Measurements from ENCODE around the gene LIMK2. TPM values are rescaled to one million over a fixed set of nuclear protein-coding genes. Genes with fewer than 3 reads are reported as not detected.

The LIMK2 gene
- total RNA-seq, 2 donors from 2014 or later = 92.1 to 128 TPM

DNA sequence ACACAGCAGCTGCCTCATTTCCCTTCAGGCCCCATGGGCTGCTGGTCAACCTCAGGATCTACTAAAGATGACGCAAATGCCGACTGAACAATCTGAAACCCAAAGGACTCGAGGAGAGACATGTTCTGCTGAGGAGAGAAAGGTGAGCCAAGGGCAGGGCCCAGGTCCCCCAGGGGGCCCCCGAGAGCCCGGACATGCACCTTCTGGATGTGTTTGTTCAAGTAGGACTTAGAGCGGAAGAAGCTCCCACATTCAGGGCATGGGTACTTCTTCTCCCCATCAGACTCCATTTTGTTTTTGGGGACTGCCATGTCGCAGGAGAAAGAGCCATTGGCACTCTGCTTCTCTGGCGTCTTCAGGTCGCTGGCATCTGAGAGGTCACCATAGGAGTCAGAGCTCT, 114.8 kb downstream of the LIMK2 start:
- no peak for TF ChIP-seq POLR2A (IDR thresholded peaks at IDR 0.05)
- no peak for TF ChIP-seq POLR2AphosphoS5 (IDR thresholded peaks at IDR 0.05)
- TF ChIP-seq, protein P1, sequence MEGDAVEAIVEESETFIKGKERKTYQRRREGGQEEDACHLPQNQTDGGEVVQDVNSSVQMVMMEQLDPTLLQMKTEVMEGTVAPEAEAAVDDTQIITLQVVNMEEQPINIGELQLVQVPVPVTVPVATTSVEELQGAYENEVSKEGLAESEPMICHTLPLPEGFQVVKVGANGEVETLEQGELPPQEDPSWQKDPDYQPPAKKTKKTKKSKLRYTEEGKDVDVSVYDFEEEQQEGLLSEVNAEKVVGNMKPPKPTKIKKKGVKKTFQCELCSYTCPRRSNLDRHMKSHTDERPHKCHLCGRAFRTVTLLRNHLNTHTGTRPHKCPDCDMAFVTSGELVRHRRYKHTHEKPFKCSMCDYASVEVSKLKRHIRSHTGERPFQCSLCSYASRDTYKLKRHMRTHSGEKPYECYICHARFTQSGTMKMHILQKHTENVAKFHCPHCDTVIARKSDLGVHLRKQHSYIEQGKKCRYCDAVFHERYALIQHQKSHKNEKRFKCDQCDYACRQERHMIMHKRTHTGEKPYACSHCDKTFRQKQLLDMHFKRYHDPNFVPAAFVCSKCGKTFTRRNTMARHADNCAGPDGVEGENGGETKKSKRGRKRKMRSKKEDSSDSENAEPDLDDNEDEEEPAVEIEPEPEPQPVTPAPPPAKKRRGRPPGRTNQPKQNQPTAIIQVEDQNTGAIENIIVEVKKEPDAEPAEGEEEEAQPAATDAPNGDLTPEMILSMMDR (IDR thresholded peaks at IDR 0.05) = no peak
- Histone ChIP-seq H3K27me3 (replicated peaks; ENCODE audit: insufficient read depth) (no peaks in the 10 kb centered on the region), H3K36me3 (peaks cover 3 to 7% of the 10 kb centered on the region in 2 donors), H3K9me3 (no peaks in the 10 kb centered on the region), H3K27ac (no peak overlapping the region), H3K4me3 (no peak overlapping the region), H3K4me1 (replicated peaks) (no peaks in the 10 kb centered on the region)
- intact Hi-C loops (cut with DNase I) = no loop called here
- WGBS = 94% methylated on average over 9 of the region's 9 CpGs
- DNase-seq (ENCODE audit: low spot score) = no peak

DNA sequence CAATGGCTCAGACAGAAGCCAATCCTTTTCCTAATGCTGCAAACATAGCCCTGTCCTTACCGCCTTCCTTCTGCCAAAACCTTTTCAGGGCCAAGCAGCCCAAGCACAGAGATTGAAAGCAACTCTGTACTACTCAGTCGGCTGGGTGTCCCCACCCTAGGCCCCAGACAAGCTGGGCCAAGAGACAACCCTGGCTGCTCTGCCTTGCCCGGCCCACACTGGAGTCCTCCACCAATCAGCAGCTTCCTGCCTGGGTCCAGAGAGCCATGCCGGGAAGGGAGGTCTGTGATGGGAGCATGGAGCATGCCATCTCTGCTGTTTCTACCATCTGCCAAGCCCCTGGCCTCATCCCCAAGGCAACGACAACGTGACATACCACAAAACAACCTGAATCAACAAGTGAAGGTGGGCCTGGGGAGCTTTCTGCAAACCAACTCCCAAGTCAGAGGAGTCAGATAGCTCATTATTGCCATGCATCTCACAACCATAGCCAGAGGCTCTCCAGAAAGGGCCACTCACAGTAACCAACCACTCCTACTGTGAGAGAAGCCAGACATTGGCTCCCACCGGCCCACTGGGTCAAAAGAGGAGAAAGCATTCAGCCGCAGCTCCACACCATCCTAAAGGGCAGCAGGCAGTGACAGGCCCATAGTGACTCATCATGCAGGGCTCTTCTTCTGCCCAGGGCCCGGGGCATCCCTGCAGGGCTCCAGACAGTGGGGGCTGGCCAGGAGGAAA, 115.9 kb downstream of the LIMK2 start:
- Histone ChIP-seq H3K9me3 (no peaks in the 10 kb centered on the region), H3K27me3 (replicated peaks; ENCODE audit: insufficient read depth) (no peaks in the 10 kb centered on the region), H3K36me3 (peaks cover 3 to 7% of the 10 kb centered on the region in 2 donors), H3K4me3 (no peak overlapping the region), H3K27ac (no peak overlapping the region), H3K4me1 (replicated peaks) (no peaks in the 10 kb centered on the region)
- intact Hi-C loops (cut with DNase I) = no loop called here
- 67% methylated on average over 9 of the region's 9 CpGs for WGBS
- no peak for TF ChIP-seq POLR2AphosphoS5 (IDR thresholded peaks at IDR 0.05)
- TF ChIP-seq, protein P1 (IDR thresholded peaks at IDR 0.05) = no peak
- no peak for TF ChIP-seq POLR2A (IDR thresholded peaks at IDR 0.05)
- DNase-seq (ENCODE audit: low spot score) = no peak

DNA sequence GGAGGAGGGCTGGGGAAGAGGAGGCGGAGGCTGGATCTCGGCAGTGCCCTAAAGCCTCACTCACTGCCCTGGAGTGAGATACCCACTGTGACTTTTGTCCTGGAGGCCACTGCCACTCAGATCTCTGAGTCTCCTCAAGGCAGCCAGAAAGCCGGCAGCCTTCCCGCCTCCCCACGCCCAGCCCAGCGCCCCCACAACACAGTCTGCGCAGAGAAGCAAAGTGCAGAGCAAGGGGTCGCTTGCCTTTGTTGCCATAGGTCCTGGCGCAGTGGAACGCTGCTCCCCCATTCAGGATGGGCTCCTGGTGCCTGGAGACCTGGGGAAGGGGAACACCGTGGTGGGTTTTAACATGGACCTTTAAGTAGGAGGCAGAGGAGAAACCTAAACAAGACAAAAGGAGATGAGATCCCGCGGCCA, 116.5 kb downstream of the LIMK2 start:
- Histone ChIP-seq H3K27ac (no peak overlapping the region), H3K27me3 (replicated peaks; ENCODE audit: insufficient read depth) (no peaks in the 10 kb centered on the region), H3K9me3 (no peaks in the 10 kb centered on the region), H3K36me3 (peaks cover 3 to 7% of the 10 kb centered on the region in 2 donors), H3K4me3 (no peak overlapping the region), H3K4me1 (replicated peaks) (no peaks in the 10 kb centered on the region)
- intact Hi-C loops (cut with DNase I) = no loop called here
- TF ChIP-seq, protein P1 (IDR thresholded peaks at IDR 0.05) = no peak
- no peak for DNase-seq (ENCODE audit: low spot score)
- 87% methylated on average over 13 of the region's 13 CpGs for WGBS

DNA sequence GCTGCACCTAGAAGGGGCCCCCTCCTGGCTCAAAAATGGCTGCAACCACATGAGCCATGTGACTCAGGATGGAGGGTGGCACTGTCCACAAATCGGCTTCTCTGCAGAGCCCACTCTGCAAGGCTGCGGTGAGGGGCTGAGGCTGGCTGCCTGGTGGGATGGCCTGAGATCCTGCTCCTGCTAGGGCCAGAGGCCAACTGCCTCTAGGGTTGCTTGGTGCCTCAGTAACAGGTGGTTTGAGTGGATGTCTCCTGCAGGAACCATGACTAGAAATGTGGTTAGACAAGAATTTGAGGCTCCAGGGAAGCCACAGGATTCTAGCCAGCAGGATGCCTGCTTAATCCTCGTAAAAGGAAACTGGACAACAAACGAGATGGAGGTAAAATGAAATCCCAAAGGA, 116.9 kb downstream of the LIMK2 start:
- Histone ChIP-seq H3K9me3 (no peaks in the 10 kb centered on the region), H3K36me3 (peaks cover 3 to 7% of the 10 kb centered on the region in 2 donors), H3K4me1 (replicated peaks) (no peaks in the 10 kb centered on the region), H3K4me3 (no peak overlapping the region), H3K27ac (no peak overlapping the region), H3K27me3 (replicated peaks; ENCODE audit: insufficient read depth) (no peaks in the 10 kb centered on the region)
- no peak for TF ChIP-seq POLR2A (IDR thresholded peaks at IDR 0.05)
- TF ChIP-seq, protein P1 (IDR thresholded peaks at IDR 0.05) = no peak
- peak; percentile 36 for TF ChIP-seq POLR2AphosphoS5 (IDR thresholded peaks at IDR 0.05)
- DNase-seq (ENCODE audit: low spot score) = no peak
- 50% methylated on average over 4 of the region's 4 CpGs for whole genome bisulfite sequencing
- intact Hi-C loops (cut with DNase I) = no loop called here

Small RNA genes within 50 kb of the gene (small RNA-seq; reads per million reads assigned to genes)
- gene RF00019 = 0 reads per million in 2 donors
- gene RNA5SP496 = 0 reads per million in 2 donors
- 0 reads per million in 2 donors for gene RNU6-1128P

Other genes with a start within 250 kb of the LIMK2 start
- 10 to 100 TPM; 19.7 to 74.8 TPM for gene MORC2, start 243.5 kb upstream of the LIMK2 start, total RNA-seq
- gene TUG1, start 243.0 kb upstream of the LIMK2 start, total RNA-seq = 100 to 1,000 TPM in 1 of 2 donors, 10 to 100 TPM in 1; 58.7 to 113 TPM
- gene SMTN, start 131.0 kb upstream of the LIMK2 start, total RNA-seq = 100 to 1,000 TPM; 200 to 209 TPM
- gene SELENOM, start 104.7 kb upstream of the LIMK2 start, total RNA-seq = 100 to 1,000 TPM; 382 to 434 TPM
- gene INPP5J, start 89.3 kb upstream of the LIMK2 start, total RNA-seq = 10 to 100 TPM; 14.4 to 33.3 TPM
- gene PLA2G3, start 71.8 kb upstream of the LIMK2 start, total RNA-seq = 1 to 10 TPM in 1 of 2 donors, under 1 TPM in 1; 0.23 to 1.5 TPM
- 10 to 100 TPM; 59.2 to 75.6 TPM for gene RNF185, start 52.1 kb upstream of the LIMK2 start, total RNA-seq
- gene PIK3IP1, start 80.2 kb downstream of the LIMK2 start, total RNA-seq = 100 to 1,000 TPM in 1 of 2 donors, 10 to 100 TPM in 1; 25.6 to 124 TPM
- gene PATZ1, start 134.0 kb downstream of the LIMK2 start, total RNA-seq = 10 to 100 TPM; 38.5 to 58.4 TPM
- 10 to 100 TPM; 61.6 to 82.1 TPM for gene DRG1, start 187.3 kb downstream of the LIMK2 start, total RNA-seq

Data from prostate gland (tissue), 2 donors.